KMS-11 (cell line): ENCODE measurements around the gene FOXN1.
"Not testable (repeated sequence)": the region's sequence is repeated elsewhere in the genome, so short reads cannot be mapped to it uniquely, and the experiment has no call there.

ENCODE experiments used
- H2AFZ ChIP-seq: fragments of 200-600 bp; sonication (generic); 2 replicates; pipeline ENCODE4 v1.6.1; 2016; ENCODE audit warnings: antibody characterized with exemption, mixed run types, low read depth
- H3K27ac ChIP-seq: fragments of 200-600 bp; sonication (generic); 2 replicates; pipeline ENCODE4 v1.6.1; 2016; ENCODE audit warnings: mild to moderate bottlenecking, mixed run types
- H3K27me3 ChIP-seq: fragments of 200-600 bp; sonication (generic); 2 replicates; pipeline ENCODE4 v1.6.1; 2017; ENCODE audit warnings: mild to moderate bottlenecking, low read depth, mixed run types, moderate library complexity; ENCODE audit not compliant: insufficient read depth
- H3K36me3 ChIP-seq: fragments of 200-600 bp; sonication (generic); 2 replicates; pipeline ENCODE4 v1.6.1; 2017; ENCODE audit warnings: mild to moderate bottlenecking, mixed run types; ENCODE audit not compliant: insufficient read depth
- H3K4me1 ChIP-seq: fragments of 200-600 bp; sonication (generic); 2 replicates; pipeline ENCODE4 v1.6.1; 2016; ENCODE audit warnings: mild to moderate bottlenecking, low read depth, mixed run types; ENCODE audit not compliant: poor library complexity, severe bottlenecking
- H3K4me2 ChIP-seq: fragments of 200-600 bp; sonication (generic); 2 replicates; pipeline ENCODE4 v1.7.0; 2016; ENCODE audit warnings: mild to moderate bottlenecking, mixed run types
- H3K4me3 ChIP-seq: fragments of 200-600 bp; sonication (generic); IDR thresholded peaks from 2 replicates; pipeline ENCODE4 v1.6.1; 2017; ENCODE audit warnings: low read depth, low read length, mixed read lengths; ENCODE audit not compliant: insufficient read depth
- H3K79me2 ChIP-seq: fragments of 200-600 bp; sonication (generic); 2 replicates; pipeline ENCODE4 v1.6.1; 2016; ENCODE audit warnings: low read depth, mixed run types; ENCODE audit not compliant: insufficient read depth
- H3K9ac ChIP-seq: fragments of 200-600 bp; sonication (generic); 2 replicates; pipeline ENCODE4 v1.6.1; 2016; ENCODE audit warnings: mild to moderate bottlenecking, mixed run types
- H4K20me1 ChIP-seq: fragments of 200-600 bp; sonication (generic); 2 replicates; pipeline ENCODE4 v1.6.1; 2016; ENCODE audit warnings: mild to moderate bottlenecking, mixed run types; ENCODE audit not compliant: insufficient read depth
- TF ChIP-seq, protein P1 (sequence below): fragments of 200-600 bp; sonication (generic); conservative IDR thresholded peaks from 2 replicates; pipeline ENCODE4 v1.6.1; 2017; ENCODE audit warnings: low read depth, mild to moderate bottlenecking, antibody characterized with exemption, low read length, moderate library complexity, mixed read lengths

The FOXN1 gene

GRCh38 chr17:28575126-28575795 lies 69.1 kb downstream of the FOXN1 start:
- TF ChIP-seq, protein P1, sequence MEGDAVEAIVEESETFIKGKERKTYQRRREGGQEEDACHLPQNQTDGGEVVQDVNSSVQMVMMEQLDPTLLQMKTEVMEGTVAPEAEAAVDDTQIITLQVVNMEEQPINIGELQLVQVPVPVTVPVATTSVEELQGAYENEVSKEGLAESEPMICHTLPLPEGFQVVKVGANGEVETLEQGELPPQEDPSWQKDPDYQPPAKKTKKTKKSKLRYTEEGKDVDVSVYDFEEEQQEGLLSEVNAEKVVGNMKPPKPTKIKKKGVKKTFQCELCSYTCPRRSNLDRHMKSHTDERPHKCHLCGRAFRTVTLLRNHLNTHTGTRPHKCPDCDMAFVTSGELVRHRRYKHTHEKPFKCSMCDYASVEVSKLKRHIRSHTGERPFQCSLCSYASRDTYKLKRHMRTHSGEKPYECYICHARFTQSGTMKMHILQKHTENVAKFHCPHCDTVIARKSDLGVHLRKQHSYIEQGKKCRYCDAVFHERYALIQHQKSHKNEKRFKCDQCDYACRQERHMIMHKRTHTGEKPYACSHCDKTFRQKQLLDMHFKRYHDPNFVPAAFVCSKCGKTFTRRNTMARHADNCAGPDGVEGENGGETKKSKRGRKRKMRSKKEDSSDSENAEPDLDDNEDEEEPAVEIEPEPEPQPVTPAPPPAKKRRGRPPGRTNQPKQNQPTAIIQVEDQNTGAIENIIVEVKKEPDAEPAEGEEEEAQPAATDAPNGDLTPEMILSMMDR = no peak
- no peak overlapping the region for H3K4me3 ChIP-seq

GRCh38 chr17:28576016-28576415 lies 69.9 kb downstream of the FOXN1 start:
- peaks cover 16% of the 10 kb centered on the region for H3K4me1 ChIP-seq
- H3K36me3 ChIP-seq, H3K9ac ChIP-seq, H3K4me2 ChIP-seq, H4K20me1 ChIP-seq, H3K79me2 ChIP-seq, H2AFZ ChIP-seq, H3K27me3 ChIP-seq, H3K4me3 ChIP-seq, H3K27ac ChIP-seq: not testable (repeated sequence)

More at GRCh38 chr17:28575126-28575795, 69.1 kb downstream of the FOXN1 start:
- H2AFZ ChIP-seq = no peak overlapping the region
- no peak overlapping the region for H3K4me2 ChIP-seq
- H3K4me1 ChIP-seq = peaks cover 19% of the 10 kb centered on the region
- no peaks in the 10 kb centered on the region for H4K20me1 ChIP-seq
- H3K9ac ChIP-seq = no peak overlapping the region
- no peaks in the 10 kb centered on the region; the same call in 1 of the 2 replicates for H3K36me3 ChIP-seq
- no peak overlapping the region for H3K27ac ChIP-seq
- peaks cover 8% of the 10 kb centered on the region for H3K79me2 ChIP-seq
- no peaks in the 10 kb centered on the region for H3K27me3 ChIP-seq

GRCh38 chr17:28576758-28577465 lies 70.8 kb downstream of the FOXN1 start, which contains the start of gene ALDOC:
Gene ALDOC, minus strand, starts transcription at chr17:28576895. Its CDS starts 1,363 bp downstream, at chr17:28575532.
- Histone ChIP-seq H3K4me3 (no peak within 1 kb of the TSS), H3K36me3 (no peaks in the 10 kb centered on the region; the same call in 1 of the 2 replicates), H3K9ac (peak within 1 kb of the TSS; percentile 5), H4K20me1 (no peaks in the 10 kb centered on the region), H3K79me2 (no peaks in the 10 kb centered on the region), H3K27me3 (no peaks in the 10 kb centered on the region), H3K4me2 (peak within 1 kb of the TSS; percentile 74), H3K4me1 (peaks cover 15% of the 10 kb centered on the region), H3K27ac (peak within 1 kb of the TSS; percentile 41), H2AFZ (peak within 1 kb of the TSS; percentile 42)
- TF ChIP-seq, protein P1 = no peak

DNA sequence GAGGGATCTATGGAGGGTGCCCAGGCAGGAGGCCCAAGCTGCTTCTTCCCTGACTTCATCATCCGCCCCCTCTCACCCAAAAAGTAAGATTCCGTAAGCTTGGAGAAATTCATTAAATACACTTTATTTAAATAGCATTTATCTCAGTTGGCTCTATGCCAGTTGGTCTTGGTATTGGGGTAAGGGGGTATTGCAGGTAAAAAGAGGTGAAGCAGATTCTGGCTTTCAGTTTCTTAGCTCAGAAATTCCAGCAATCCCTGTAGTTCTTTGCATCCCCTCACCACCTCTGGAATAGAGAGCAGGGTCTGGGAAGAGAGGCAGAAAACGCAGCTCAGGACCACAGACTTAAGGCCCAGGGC lies 71.3 kb downstream of the FOXN1 start:
- no peak overlapping the region for H3K9ac ChIP-seq
- peak overlapping the region; percentile 41 for H3K27ac ChIP-seq
- H2AFZ ChIP-seq = peak overlapping the region; percentile 42; the same call in 1 of the 2 replicates

More for the DNA sequence above, 71.3 kb downstream of the FOXN1 start:
- Histone ChIP-seq H3K4me2 (peak overlapping the region; percentile 74), H3K4me3 (no peak overlapping the region), H4K20me1 (no peaks in the 10 kb centered on the region), H3K4me1 (peaks cover 9% of the 10 kb centered on the region), H3K27me3 (no peaks in the 10 kb centered on the region), H3K79me2 (no peaks in the 10 kb centered on the region), H3K36me3 (no peaks in the 10 kb centered on the region; the same call in 1 of the 2 replicates)
- TF ChIP-seq, protein P1 = no peak
